GM23338 (cell line): ENCODE results near the gene SND1. TPM values are rescaled to one million over a fixed set of nuclear protein-coding genes. Genes with fewer than 3 reads are reported as not detected.

Experiments
- ATAC-seq: fragments of 200-7000 bp; cut with Tn5 transposase; 3 replicates; pipeline ENCODE4 v1.9.1; 2020
- DNase-seq: peaks from one replicate; pipeline ENCODE4 v3.0.0-alpha.2; 2015; ENCODE audit warnings: low spot score
- H2AFZ ChIP-seq: fragments of 200-600 bp; sonication (generic); 2 replicates; pipeline ENCODE4 v1.8.0; 2016; ENCODE audit warnings: antibody characterized with exemption, mild to moderate bottlenecking, moderate library complexity
- H3F3A ChIP-seq: fragments of 200-600 bp; sonication (generic); replicated peaks from 2 replicates; pipeline ENCODE4 v1.8.0; 2017; ENCODE audit warnings: antibody characterized with exemption, mixed run types, low read depth
- H3K27ac ChIP-seq: fragments of 200-600 bp; sonication (generic); 2 replicates; pipeline ENCODE4 v1.6.1; 2016; ENCODE audit warnings: low read depth
- H3K27me3 ChIP-seq: fragments of 200-600 bp; sonication (generic); 2 replicates; pipeline ENCODE4 v1.8.0; 2016; ENCODE audit warnings: mild to moderate bottlenecking, mixed run types, moderate library complexity; ENCODE audit not compliant: insufficient read depth
- H3K36me3 ChIP-seq: fragments of 200-600 bp; sonication (generic); 2 replicates; pipeline ENCODE4 v1.8.0; 2016; ENCODE audit warnings: mild to moderate bottlenecking; ENCODE audit not compliant: insufficient read depth
- H3K4me1 ChIP-seq: fragments of 200-600 bp; sonication (generic); 2 replicates; pipeline ENCODE4 v1.8.0; 2016; ENCODE audit warnings: mild to moderate bottlenecking, moderate library complexity; ENCODE audit not compliant: insufficient read depth
- H3K4me2 ChIP-seq: fragments of 200-600 bp; sonication (generic); 2 replicates; pipeline ENCODE4 v1.7.1; 2017; ENCODE audit warnings: mixed run types
- H3K4me3 ChIP-seq: fragments of 200-600 bp; sonication (generic); 2 replicates; pipeline ENCODE4 v1.6.1; 2016; ENCODE audit warnings: mixed run types
- H3K79me2 ChIP-seq: fragments of 200-600 bp; sonication (generic); replicated peaks from 2 replicates; pipeline ENCODE4 v1.8.0; 2017; ENCODE audit warnings: mild to moderate bottlenecking; ENCODE audit not compliant: insufficient read depth
- H3K9me2 ChIP-seq: fragments of 200-600 bp; sonication (generic); 2 replicates; pipeline ENCODE4 v1.8.0; 2017; ENCODE audit not compliant: insufficient read depth
- H4K20me1 ChIP-seq: fragments of 200-600 bp; sonication (generic); replicated peaks from 2 replicates; pipeline ENCODE4 v1.8.0; 2017; ENCODE audit warnings: mild to moderate bottlenecking; ENCODE audit not compliant: insufficient read depth
- H3K27ac Mint-ChIP-seq: 2 replicates; pipeline ENCODE4 v1.8.0; 2020; ENCODE audit warnings: inconsistent platforms, mild to moderate bottlenecking, moderate library complexity, mixed read lengths
- H3K27me3 Mint-ChIP-seq: 3 replicates; pipeline ENCODE4 v1.8.0; 2022; ENCODE audit warnings: low read depth, mild to moderate bottlenecking, moderate library complexity, mixed read lengths, inconsistent platforms; ENCODE audit not compliant: insufficient read depth, poor library complexity
- H3K36me3 Mint-ChIP-seq: 3 replicates; pipeline ENCODE4 v1.8.0; 2021; ENCODE audit warnings: low read depth, mild to moderate bottlenecking, inconsistent platforms, moderate library complexity, mixed read lengths
- H3K4me1 Mint-ChIP-seq: 3 replicates; pipeline ENCODE4 v1.8.0; 2020; ENCODE audit warnings: mild to moderate bottlenecking, inconsistent platforms, mixed read lengths
- H3K4me3 Mint-ChIP-seq: 3 replicates; pipeline ENCODE4 v1.8.0; 2021; ENCODE audit warnings: moderate library complexity, mild to moderate bottlenecking, inconsistent platforms, mixed read lengths
- H3K9me3 Mint-ChIP-seq: 3 replicates; pipeline ENCODE4 v1.8.0; 2020; ENCODE audit warnings: moderate library complexity, mild to moderate bottlenecking, inconsistent platforms, mixed read lengths
- CREB1 ChIP-seq: fragments of 250-450 bp; sonication (Bioruptor Pico); IDR thresholded peaks from 2 replicates; pipeline ENCODE4 v1.5.0; 2020; ENCODE audit warnings: low read depth, mild to moderate bottlenecking, moderate library complexity
- CTCF ChIP-seq, 2 experiments: fragments of 200-600 bp in 1 of 2; sonication (generic) in 1 of 2; conservative IDR thresholded peaks; 2 replicates each; pipeline versions ENCODE4 v1.5.1 to v1.6.1; 2016 to 2017; ENCODE audit warnings: antibody characterized with exemption in 2 of 2, low read depth in 2 of 2, mild to moderate bottlenecking in 2 of 2, moderate library complexity in 1 of 2
- ETS1 ChIP-seq: IDR thresholded peaks from 2 replicates; pipeline ENCODE4 v1.6.1; 2016; ENCODE audit warnings: antibody characterized with exemption
- EZH2 ChIP-seq: fragments of 200-600 bp; sonication (generic); IDR thresholded peaks from one replicate; pipeline ENCODE4 v1.8.0; 2017; ENCODE audit warnings: antibody characterized with exemption, mild to moderate bottlenecking, low read depth; ENCODE audit not compliant: unreplicated experiment
- EZH2phosphoT487 ChIP-seq: fragments of 200-600 bp; sonication (generic); IDR thresholded peaks from one replicate; pipeline ENCODE4 v1.8.1; 2018; ENCODE audit warnings: antibody characterized with exemption; ENCODE audit not compliant: unreplicated experiment
- JUNB ChIP-seq: IDR thresholded peaks from one replicate; pipeline ENCODE4 v1.6.1; 2016; ENCODE audit warnings: antibody characterized with exemption; ENCODE audit not compliant: unreplicated experiment
- NANOG ChIP-seq: IDR thresholded peaks from 2 replicates; pipeline ENCODE4 v1.6.1; 2016; ENCODE audit warnings: antibody characterized with exemption, borderline replicate concordance
- POLR2AphosphoS5 ChIP-seq: IDR thresholded peaks from 2 replicates; pipeline ENCODE4 v1.6.1; 2016; ENCODE audit warnings: antibody characterized with exemption, low read depth
- REST ChIP-seq: IDR thresholded peaks from one replicate; pipeline ENCODE4 v1.6.1; 2018; ENCODE audit warnings: antibody characterized with exemption; ENCODE audit not compliant: unreplicated experiment
- STAT1 ChIP-seq: IDR thresholded peaks from one replicate; pipeline ENCODE4 v1.6.1; 2016; ENCODE audit warnings: antibody characterized with exemption; ENCODE audit not compliant: unreplicated experiment
- ZNF114 ChIP-seq: fragments of 250-450 bp; sonication (Bioruptor Pico); IDR thresholded peaks from 2 replicates; pipeline ENCODE4 v1.5.0; 2020; ENCODE audit warnings: mild to moderate bottlenecking, moderate library complexity
- ZNF331 ChIP-seq: fragments of 250-450 bp; sonication (Bioruptor Pico); IDR thresholded peaks from 2 replicates; pipeline ENCODE4 v1.5.0; 2020; ENCODE audit warnings: low read depth, mild to moderate bottlenecking, moderate library complexity
- ZNF462 ChIP-seq: fragments of 250-450 bp; sonication (Bioruptor Pico); IDR thresholded peaks from 2 replicates; pipeline ENCODE4 v1.5.0; 2020; ENCODE audit warnings: mild to moderate bottlenecking, moderate library complexity
- polyA plus RNA-seq: library from polyadenylated mRNA; unstranded; fragments of >200 nt; fragmentation: Nextera tagmentation; extraction: Ambion mirVana; gene quantifications from 2 replicates; pipeline ENCODE4 v1.2.1, GENCODE V29; 2016
- total RNA-seq: library from RNA; depleted of rRNA; stranded (reverse); fragments of >200 nt; shearing (Covaris generic); gene quantifications from 2 replicates; pipeline ENCODE4 v1.2.3, GENCODE V29; 2014

The SND1 gene
- total and polyA plus RNA-seq, 2 experiments from 2014 or later = 107 to 254 TPM

- H3K27ac ChIP-seq = no peak overlapping the region
- TF ChIP-seq EZH2 (no peak), ZNF331 (CRISPR knock-in tag) (no peak), CTCF (conservative IDR thresholded peaks at IDR 0.05; ENCODE audit: low read depth in 2 of 2) (no peak), ZNF462 (CRISPR knock-in tag) (no peak), POLR2AphosphoS5 (no peak), JUNB (no peak), STAT1 (no peak), REST (no peak), NANOG (no peak), CREB1 (no peak), ZNF114 (CRISPR knock-in tag) (no peak), ETS1 (no peak), EZH2phosphoT487 (no peak)
- Mint-ChIP-seq H3K27ac (no peak overlapping the region), H3K36me3 (peaks cover 7% of the 10 kb centered on the region; the same call in 1 of the 3 replicates), H3K9me3 (no peaks in the 10 kb centered on the region), H3K4me3 (no peak overlapping the region), H3K27me3 (no peaks in the 10 kb centered on the region), H3K4me1 (peaks cover 44% of the 10 kb centered on the region)
- no peaks in the 10 kb centered on the region for H3K9me2 ChIP-seq
- no peak overlapping the region for H2AFZ ChIP-seq
- H3K4me1 ChIP-seq = peaks cover 33% of the 10 kb centered on the region
- ATAC-seq (no peak), DNase-seq (no peak)
- H3K4me3 ChIP-seq = no peak overlapping the region
- H4K20me1 ChIP-seq = peaks cover 4% of the 10 kb centered on the region; the same call in 1 of the 2 replicates
- peaks cover 22% of the 10 kb centered on the region for H3K79me2 ChIP-seq
- no peak overlapping the region for H3K4me2 ChIP-seq
- peaks cover 7% of the 10 kb centered on the region; the same call in 1 of the 2 replicates for H3K36me3 ChIP-seq
- no peaks in the 10 kb centered on the region for H3F3A ChIP-seq
- no peaks in the 10 kb centered on the region for H3K27me3 ChIP-seq
Measured at GRCh38 chr7:127844707-127845331, 192.8 kb downstream of the SND1 start.
